Measurements from ENCODE around the gene BHLHA15. TPM values are rescaled to one million over a fixed set of nuclear protein-coding genes. Genes with fewer than 3 reads are reported as not detected.

BHLHA15 gene
- total RNA-seq (2021; fragmentation: NEBNext Ultra II Directional; extraction: Animal tissue kit (Norgen Biotek cat#: 25700)) = under 1 TPM in 1 of 6 experiments, not detected in 5; 0.33 TPM
- long read RNA-seq = 0 reads

DNA sequence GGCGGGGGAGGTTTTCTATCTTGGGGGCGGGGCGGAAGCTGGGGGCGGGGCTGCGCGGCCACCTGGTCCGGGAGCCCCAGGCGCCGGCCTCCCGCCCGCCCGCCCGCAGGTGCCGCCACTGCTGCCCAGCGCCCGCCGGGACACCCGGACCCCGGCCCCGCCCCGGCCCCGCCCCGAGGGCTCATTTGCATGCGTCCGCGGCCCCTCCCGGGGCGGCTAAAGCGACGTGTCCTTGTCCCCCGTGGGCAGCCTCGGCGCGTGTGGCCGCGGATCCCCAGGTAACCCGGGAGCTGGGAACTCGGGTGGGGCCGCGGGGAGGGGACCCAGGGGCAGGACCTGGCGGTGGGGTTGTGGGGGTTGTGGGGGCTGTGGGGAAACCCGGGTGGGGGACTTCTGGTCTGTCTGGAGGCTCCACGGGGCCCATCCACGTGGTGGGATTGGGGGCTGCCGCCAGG, at the start of gene BHLHA15:
BHLHA15 (plus strand) TSS at position 219 of the 455 bp plus-strand sequence. CDS start 871 bp downstream, outside the sequence.
- H3K4me1 Mint-ChIP-seq (ENCODE audit: low read depth) = no peaks in the 10 kb centered on the region
- no peak within 1 kb of the TSS; the same call in 1 of the 2 replicates for H3K27ac Mint-ChIP-seq
- no peak for DNase-seq
- TF ChIP-seq, protein P1, sequence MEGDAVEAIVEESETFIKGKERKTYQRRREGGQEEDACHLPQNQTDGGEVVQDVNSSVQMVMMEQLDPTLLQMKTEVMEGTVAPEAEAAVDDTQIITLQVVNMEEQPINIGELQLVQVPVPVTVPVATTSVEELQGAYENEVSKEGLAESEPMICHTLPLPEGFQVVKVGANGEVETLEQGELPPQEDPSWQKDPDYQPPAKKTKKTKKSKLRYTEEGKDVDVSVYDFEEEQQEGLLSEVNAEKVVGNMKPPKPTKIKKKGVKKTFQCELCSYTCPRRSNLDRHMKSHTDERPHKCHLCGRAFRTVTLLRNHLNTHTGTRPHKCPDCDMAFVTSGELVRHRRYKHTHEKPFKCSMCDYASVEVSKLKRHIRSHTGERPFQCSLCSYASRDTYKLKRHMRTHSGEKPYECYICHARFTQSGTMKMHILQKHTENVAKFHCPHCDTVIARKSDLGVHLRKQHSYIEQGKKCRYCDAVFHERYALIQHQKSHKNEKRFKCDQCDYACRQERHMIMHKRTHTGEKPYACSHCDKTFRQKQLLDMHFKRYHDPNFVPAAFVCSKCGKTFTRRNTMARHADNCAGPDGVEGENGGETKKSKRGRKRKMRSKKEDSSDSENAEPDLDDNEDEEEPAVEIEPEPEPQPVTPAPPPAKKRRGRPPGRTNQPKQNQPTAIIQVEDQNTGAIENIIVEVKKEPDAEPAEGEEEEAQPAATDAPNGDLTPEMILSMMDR (IDR thresholded peaks at IDR 0.05) = no peak
- no peaks in the 10 kb centered on the region for H3K9me3 Mint-ChIP-seq
- H3K4me3 Mint-ChIP-seq = no peak within 1 kb of the TSS
- H3K27me3 Mint-ChIP-seq (ENCODE audit: insufficient read depth) = no peaks in the 10 kb centered on the region
- H3K36me3 Mint-ChIP-seq (ENCODE audit: low read depth) = no peaks in the 10 kb centered on the region

DNA sequence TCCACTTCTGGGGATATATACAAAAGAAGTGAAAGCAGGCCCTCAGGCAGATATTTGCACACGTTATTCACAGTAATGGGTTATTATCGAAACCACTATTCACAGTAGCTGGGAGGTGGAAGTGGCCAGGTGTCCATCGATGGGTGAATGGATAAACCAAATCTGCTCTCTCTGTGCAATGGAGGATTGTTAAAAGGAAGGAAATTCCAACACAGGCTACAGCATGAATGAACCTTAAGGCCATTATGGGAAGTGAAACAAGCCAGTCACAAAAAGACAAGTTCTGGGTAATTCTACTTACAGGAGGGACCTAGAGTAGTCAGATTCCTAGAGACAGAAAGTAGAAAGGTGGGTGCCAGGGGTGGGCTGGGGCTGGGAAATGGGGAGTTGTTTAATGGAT, 48.5 kb upstream of the BHLHA15 start:
- H3K36me3 Mint-ChIP-seq (ENCODE audit: low read depth) = peaks cover 11% of the 10 kb centered on the region
- peak overlapping the region; percentile 96 for H3K27ac Mint-ChIP-seq
- no peaks in the 10 kb centered on the region for H3K9me3 Mint-ChIP-seq
- no peak overlapping the region for H3K4me3 Mint-ChIP-seq
- no peaks in the 10 kb centered on the region; the same call in 1 of the 2 replicates for H3K27me3 Mint-ChIP-seq (ENCODE audit: insufficient read depth)
- no peak for DNase-seq
- H3K4me1 Mint-ChIP-seq (ENCODE audit: low read depth) = peaks cover 27% of the 10 kb centered on the region
- TF ChIP-seq, protein P1 (IDR thresholded peaks at IDR 0.05) = no peak

DNA sequence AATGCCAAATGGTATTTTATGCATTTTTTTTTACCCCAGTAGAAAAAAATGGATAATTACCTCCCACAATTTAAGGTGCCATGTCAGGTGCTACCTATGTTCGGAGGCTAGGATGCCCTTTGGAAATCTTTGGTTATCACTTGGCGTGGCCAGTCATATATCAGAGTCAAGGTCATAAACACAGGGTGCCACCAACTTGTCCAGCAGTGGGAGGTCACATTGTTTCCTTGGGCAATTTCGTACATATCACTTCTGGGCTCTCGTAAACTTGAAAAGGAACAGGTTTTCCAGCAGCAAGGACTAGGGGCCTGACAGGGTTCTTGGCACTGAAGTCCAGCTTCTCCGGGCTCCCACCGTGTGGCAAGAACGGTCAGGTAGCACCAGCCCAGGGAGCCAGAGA, 48.0 kb upstream of the BHLHA15 start:
- Mint-ChIP-seq H3K4me1 (ENCODE audit: low read depth) (peaks cover 27% of the 10 kb centered on the region), H3K27me3 (ENCODE audit: insufficient read depth) (no peaks in the 10 kb centered on the region; the same call in 1 of the 2 replicates), H3K36me3 (ENCODE audit: low read depth) (peaks cover 11% of the 10 kb centered on the region), H3K27ac (peak overlapping the region; percentile 96), H3K4me3 (peak overlapping the region; percentile 86), H3K9me3 (no peaks in the 10 kb centered on the region)
- DNase-seq = no peak
- TF ChIP-seq, protein P1 (IDR thresholded peaks at IDR 0.05) = no peak

DNA sequence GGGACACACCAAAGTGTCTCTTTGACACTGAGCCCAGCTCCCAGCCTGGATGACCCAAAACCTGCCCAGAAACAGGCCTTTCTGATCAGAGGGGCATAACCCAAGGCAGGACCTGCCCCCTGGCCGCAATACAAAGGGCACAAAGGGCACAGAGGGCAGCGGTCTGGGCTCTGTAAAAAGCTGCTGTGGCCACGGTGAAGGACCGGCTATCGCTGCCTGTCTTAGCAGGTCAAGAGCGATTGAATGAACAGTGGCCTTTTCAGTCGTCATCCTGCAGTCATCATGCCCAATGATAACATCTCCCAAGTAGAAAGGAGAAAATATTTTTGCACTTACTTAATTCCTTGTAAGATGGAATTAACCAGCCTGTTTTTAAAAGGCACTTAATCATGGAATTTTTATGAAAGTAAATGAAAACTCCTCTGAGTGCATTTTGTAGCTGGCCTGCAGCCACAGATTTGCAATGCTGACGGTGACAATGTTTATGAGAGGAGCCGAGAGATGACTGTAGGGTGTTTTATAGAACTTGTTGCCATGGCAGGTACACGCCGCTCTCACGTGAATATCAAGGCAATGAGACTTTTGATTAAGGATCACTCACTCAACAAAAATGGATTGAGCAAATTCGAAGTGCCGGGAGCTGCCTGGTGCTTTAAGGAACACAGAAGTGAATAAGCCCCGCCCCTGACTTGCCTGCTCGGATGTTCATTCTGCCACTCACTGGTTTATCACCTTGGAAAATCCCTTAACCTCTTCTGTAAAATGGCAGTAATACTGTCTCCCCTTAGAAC, 47.3 kb upstream of the BHLHA15 start:
- peak; percentile 97 for DNase-seq

DNA sequence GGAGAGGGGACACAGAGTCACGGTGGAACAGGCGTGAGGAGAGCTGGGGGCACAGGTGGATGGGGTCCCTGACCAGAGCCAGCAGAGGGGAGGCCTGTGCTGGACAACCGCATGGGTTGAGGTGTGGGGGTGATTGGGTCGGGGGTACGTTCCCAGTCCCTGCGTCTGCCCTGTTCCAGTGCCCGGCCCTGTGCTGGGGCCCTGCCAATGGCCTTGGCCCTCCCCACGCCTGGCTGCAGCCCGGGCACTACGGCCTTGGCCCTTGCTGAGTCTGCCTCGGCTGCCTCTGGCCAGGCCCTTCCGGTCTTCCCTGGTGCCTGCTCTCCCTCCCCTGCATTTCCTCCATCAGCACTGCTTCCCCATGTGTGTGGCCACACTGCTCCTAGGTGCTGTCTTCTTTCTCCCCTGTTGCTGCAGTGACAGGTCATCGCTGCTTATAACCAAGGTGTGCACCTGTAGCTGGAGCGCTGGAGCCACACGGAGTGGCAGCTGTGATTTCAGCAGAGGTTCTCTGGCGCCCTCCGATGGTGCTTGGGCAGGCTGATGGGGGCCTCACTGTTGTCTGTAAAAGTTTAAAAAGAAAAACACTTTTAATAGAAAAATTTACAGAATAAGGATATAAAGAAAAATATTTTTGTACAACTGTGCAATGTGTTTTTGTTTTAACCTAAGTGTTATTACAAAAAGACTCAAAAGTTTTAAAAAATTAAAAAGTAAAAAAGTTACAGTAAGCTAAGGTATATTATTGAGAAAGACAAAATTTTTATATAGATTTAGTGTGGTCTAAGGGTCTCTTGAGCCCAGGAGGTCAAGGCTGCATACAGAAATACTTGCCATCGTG, 45.2 kb upstream of the BHLHA15 start:
- TF ChIP-seq, protein P1 (IDR thresholded peaks at IDR 0.05) = peak; percentile 79

More for the DNA sequence above, 47.3 kb upstream of the BHLHA15 start:
- H3K4me1 Mint-ChIP-seq (ENCODE audit: low read depth) = peaks cover 27% of the 10 kb centered on the region
- H3K27ac Mint-ChIP-seq = peak overlapping the region; percentile 96
- H3K4me3 Mint-ChIP-seq = peak overlapping the region; percentile 86
- TF ChIP-seq, protein P1 (IDR thresholded peaks at IDR 0.05) = no peak
- H3K27me3 Mint-ChIP-seq (ENCODE audit: insufficient read depth) = no peaks in the 10 kb centered on the region; the same call in 1 of the 2 replicates
- no peaks in the 10 kb centered on the region for H3K9me3 Mint-ChIP-seq
- peaks cover 11% of the 10 kb centered on the region for H3K36me3 Mint-ChIP-seq (ENCODE audit: low read depth)

More for the DNA sequence above, 45.2 kb upstream of the BHLHA15 start:
- no peaks in the 10 kb centered on the region for H3K36me3 Mint-ChIP-seq (ENCODE audit: low read depth)
- no peak for DNase-seq
- H3K27ac Mint-ChIP-seq = peak overlapping the region; percentile 69
- H3K4me3 Mint-ChIP-seq = no peak overlapping the region
- H3K9me3 Mint-ChIP-seq = no peaks in the 10 kb centered on the region
- H3K27me3 Mint-ChIP-seq (ENCODE audit: insufficient read depth) = no peaks in the 10 kb centered on the region; the same call in 1 of the 2 replicates
- H3K4me1 Mint-ChIP-seq (ENCODE audit: low read depth) = peaks cover 27% of the 10 kb centered on the region

Measured in HFFc6 (cell line).